H1 (cell line): ENCODE results near the gene FGF5.

ENCODE experiments used
- ATF3 ChIP-seq: IDR thresholded peaks from 2 replicates; pipeline ENCODE4 v1.6.1; 2011; ENCODE audit warnings: low read depth, mild to moderate bottlenecking, low read length; ENCODE audit not compliant: insufficient read depth
- CEBPB ChIP-seq: IDR thresholded peaks from 2 replicates; pipeline ENCODE4 v1.6.1; 2012; ENCODE audit warnings: low read depth, low read length
- CHD2 ChIP-seq: IDR thresholded peaks from 2 replicates; pipeline ENCODE4 v1.6.1; 2012; ENCODE audit warnings: low read length, improper control_type of control experiment
- CHD7 ChIP-seq: fragments of 300-600 bp; sonication (generic); IDR thresholded peaks from 2 replicates; pipeline ENCODE4 v1.7.1; 2012; ENCODE audit warnings: low read length, moderate library complexity, mild to moderate bottlenecking, inconsistent platforms; ENCODE audit not compliant: insufficient replicate concordance
- CTCF ChIP-seq, 3 experiments: IDR thresholded peaks; 1 replicate in 2 of 3; 2 replicates in 1 of 3; pipeline versions ENCODE4 v1.5.1 to v1.6.1; 2011; ENCODE audit warnings: low read length in 3 of 3, mild to moderate bottlenecking in 3 of 3, inconsistent platforms in 2 of 3, low read depth in 1 of 3, moderate library complexity in 1 of 3; ENCODE audit not compliant: insufficient read depth in 1 of 3; ENCODE audit errors: control extremely low read depth in 1 of 3
- EGR1 ChIP-seq: IDR thresholded peaks from 2 replicates; pipeline ENCODE4 v1.6.1; 2011; ENCODE audit warnings: low read depth, low read length, borderline replicate concordance
- EZH2 ChIP-seq: fragments of 200-600 bp; sonication (generic); IDR thresholded peaks from 2 replicates; pipeline ENCODE4 v1.7.1; 2012; ENCODE audit warnings: low read depth, mild to moderate bottlenecking, moderate library complexity, low read length, inconsistent platforms; ENCODE audit not compliant: severe bottlenecking
- POLR2A ChIP-seq, 2 experiments: IDR thresholded peaks; 1 replicate in 1 of 2; 2 replicates in 1 of 2; pipeline ENCODE4 v1.6.1; 2011; ENCODE audit warnings: low read depth in 2 of 2, low read length in 2 of 2, mild to moderate bottlenecking in 2 of 2; ENCODE audit errors: control extremely low read depth in 1 of 2
- RAD21 ChIP-seq, 2 experiments: IDR thresholded peaks in 1 of 2; conservative IDR thresholded peaks in 1 of 2; 2 replicates each; pipeline ENCODE4 v1.6.1; 2011; ENCODE audit warnings: low read depth in 2 of 2, low read length in 2 of 2, improper control_type of control experiment in 1 of 2, inconsistent platforms in 1 of 2, mild to moderate bottlenecking in 1 of 2, moderate library complexity in 1 of 2
- SIN3A ChIP-seq, 2 experiments: IDR thresholded peaks in 1 of 2; conservative IDR thresholded peaks in 1 of 2; 2 replicates each; pipeline ENCODE4 v1.6.1; 2011 to 2012; ENCODE audit warnings: low read length in 2 of 2, improper control_type of control experiment in 1 of 2, low read depth in 1 of 2, mild to moderate bottlenecking in 1 of 2
- SP1 ChIP-seq: IDR thresholded peaks from 2 replicates; pipeline ENCODE4 v1.6.1; 2011; ENCODE audit warnings: low read depth, low read length
- ZNF274 ChIP-seq: IDR thresholded peaks from 2 replicates; pipeline ENCODE4 v1.7.0; 2012; ENCODE audit warnings: low read length, borderline replicate concordance; ENCODE audit errors: extremely low read depth

GRCh38 chr4:80240976-80241375 lies 25.5 kb upstream of the FGF5 start:
- TF ChIP-seq RAD21 (IDR thresholded peaks at IDR 0.05 in 1 of 2, conservative IDR thresholded peaks at IDR 0.05 in 1 of 2; ENCODE audit: low read depth in 2 of 2, low read length in 2 of 2) (no peak), CHD7 (no peak), CTCF (IDR thresholded peaks at IDR 0.05; ENCODE audit: control extremely low read depth in 1 of 3, insufficient read depth in 1 of 3, low read depth in 1 of 3, low read length in 3 of 3) (no peak), EZH2 (no peak), ATF3 (no peak), POLR2A (IDR thresholded peaks at IDR 0.05; ENCODE audit: control extremely low read depth in 1 of 2, low read depth in 2 of 2, low read length in 2 of 2) (no peak), SIN3A (conservative IDR thresholded peaks at IDR 0.05 in 1 of 2, IDR thresholded peaks at IDR 0.05 in 1 of 2; ENCODE audit: low read depth in 1 of 2, low read length in 2 of 2) (no peak), CEBPB (no peak), CHD2 (no peak), ZNF274 (no peak), EGR1 (no peak), SP1 (no peak)
